NCI-H1105 (cell line): ENCODE results near the gene ZNF593OS.

Experiments
- DNase-seq: peaks from one replicate; lab custom pipeline; 2025; lab: John Stamatoyannopoulos, UW

The ZNF593OS gene

GRCh38 chr1:26184086-26184485 lies 12.5 kb upstream of the ZNF593OS start:
- DNase-seq, result no peak

- no peak for DNase-seq
Observed at GRCh38 chr1:26182383-26182696, 10.7 kb upstream of the ZNF593OS start.

- DNase-seq, result no peak
Observed at GRCh38 chr1:26181586-26182382, 10.2 kb upstream of the ZNF593OS start.

- no peak for DNase-seq
Observed at GRCh38 chr1:26180010-26180506, 8.4 kb upstream of the ZNF593OS start.

- DNase-seq, result no peak
Observed at GRCh38 chr1:26177182-26177684, 5.6 kb upstream of the ZNF593OS start, which contains the start of gene CNKSR1. Gene CNKSR1, plus strand, starts transcription at chr1:26177491. Its CDS starts 57 bp downstream, at chr1:26177548.

- no peak for DNase-seq
Observed at GRCh38 chr1:26175346-26175745, 3.7 kb upstream of the ZNF593OS start.

GRCh38 chr1:26170472-26170821 lies 1.2 kb downstream of the ZNF593OS start:
- no peak for DNase-seq

- DNase-seq, result peak; percentile 85
Observed at GRCh38 chr1:26169669-26170471, 1.8 kb downstream of the ZNF593OS start, which contains the start of gene ZNF593. Gene ZNF593, plus strand, starts transcription at chr1:26169908. Its CDS starts 76 bp downstream, at chr1:26169984.

GRCh38 chr1:26169198-26169554 lies 2.5 kb downstream of the ZNF593OS start:
- no peak for DNase-seq

GRCh38 chr1:26168410-26169197 lies 3.0 kb downstream of the ZNF593OS start, which contains the start of gene C1orf232:
Gene C1orf232, minus strand, starts transcription at chr1:26168963. Its CDS starts 464 bp downstream, at chr1:26168499.
- peak; percentile 26 for DNase-seq

- DNase-seq, result no peak
Observed at GRCh38 chr1:26166719-26167281, 4.8 kb downstream of the ZNF593OS start.

GRCh38 chr1:26164861-26165842 lies 6.5 kb downstream of the ZNF593OS start:
- DNase-seq, result no peak

GRCh38 chr1:26164036-26164860 lies 7.4 kb downstream of the ZNF593OS start:
- no peak for DNase-seq

GRCh38 chr1:26163684-26164035 lies 8.0 kb downstream of the ZNF593OS start:
- no peak for DNase-seq

GRCh38 chr1:26162220-26162709 lies 9.4 kb downstream of the ZNF593OS start:
- DNase-seq, result no peak

- no peak for DNase-seq
Observed at GRCh38 chr1:26161415-26162219, 10.0 kb downstream of the ZNF593OS start.

GRCh38 chr1:26160527-26161414 lies 10.9 kb downstream of the ZNF593OS start:
- no peak for DNase-seq

GRCh38 chr1:26159743-26160039 lies 11.9 kb downstream of the ZNF593OS start:
- no peak for DNase-seq
